HepG2 (cell line): ENCODE measurements around the gene ITIH2. TPM values are rescaled to one million over a fixed set of nuclear protein-coding genes. Genes with fewer than 3 reads are reported as not detected.

Source experiments
- ATAC-seq: fragments of 200-7000 bp; cut with Tn5 transposase; 3 replicates; pipeline ENCODE4 v1.9.1; 2020; ENCODE audit warnings: mild to moderate bottlenecking, moderate library complexity
- Bru-seq: library from RNA; stranded (reverse); fragments of 400-500 nt; gene quantifications from one replicate; lab custom pipeline; 2021; lab: Mats Ljungman, UMichigan
- BruChase-seq, 2 experiments: library from RNA; stranded (reverse); fragments of 400-500 nt; gene quantifications; one replicate each; lab custom pipeline; 2021; lab: Mats Ljungman, UMichigan
- BruUV-seq: library from RNA; stranded (reverse); fragments of 400-500 nt; replicated peaks from 2 replicates; lab custom pipeline; 2021; lab: Mats Ljungman, UMichigan
- CTCF ChIA-PET: fragments of 300-600 bp; formaldehyde crosslinking; extraction: SDS; loops from one replicate; lab custom pipeline; 2021; ENCODE audit warnings: low total read pairs, inconsistent platforms, low intra/inter-chr PET ratio; lab: Yijun Ruan, JAX
- POLR2A ChIA-PET: fragments of 350-600 bp; sonication (Branson Sonifier 250); formaldehyde crosslinking; loops from one replicate; lab custom pipeline; 2020; ENCODE audit warnings: antibody characterized with exemption, inconsistent platforms; lab: Yijun Ruan, JAX
- DNase-seq: peaks from one replicate; pipeline ENCODE4 v3.0.0-alpha.2; 2015; ENCODE audit warnings: low spot score
- FAIRE-seq: peaks from 3 replicates; lab custom pipeline; 2011; peaks lifted over from hg19 to GRCh38; lab: Jason Lieb, UNC
- H2AFZ ChIP-seq: one replicate; pipeline ENCODE4 v1.6.1; 2011; ENCODE audit warnings: low read length, inconsistent platforms
- H3K27ac ChIP-seq: fragments of 300-600 bp; 3 replicates; pipeline ENCODE4 v1.8.0; 2011; ENCODE audit warnings: mixed run types, mild to moderate bottlenecking, mixed read lengths, low read length, inconsistent platforms; ENCODE audit not compliant: insufficient read depth; ENCODE audit errors: extremely low read length
- H3K27me3 ChIP-seq, 2 experiments: fragments of 200-600 bp in 1 of 2; 2 replicates in 1 of 2; 3 replicates in 1 of 2; pipeline versions ENCODE4 v1.6.0 to v1.8.0; 2011; ENCODE audit warnings: low read length in 2 of 2, mild to moderate bottlenecking in 2 of 2, moderate library complexity in 2 of 2, inconsistent platforms in 1 of 2; ENCODE audit not compliant: insufficient read depth in 2 of 2, control insufficient read depth in 1 of 2
- H3K36me3 ChIP-seq, 2 experiments: fragments of 200-600 bp in 1 of 2; replicated peaks in 1 of 2; 2 replicates in 1 of 2; 3 replicates in 1 of 2; pipeline versions ENCODE4 v1.5.1 to v1.8.0; 2011; ENCODE audit warnings: low read length in 2 of 2, inconsistent platforms in 1 of 2; ENCODE audit not compliant: insufficient read depth in 2 of 2, control insufficient read depth in 1 of 2
- H3K4me1 ChIP-seq: 2 replicates; pipeline ENCODE4 v1.5.1; 2012; ENCODE audit warnings: low read length, inconsistent platforms; ENCODE audit not compliant: insufficient read depth
- H3K4me2 ChIP-seq: 2 replicates; pipeline ENCODE4 v1.6.0; 2011; ENCODE audit warnings: low read depth, low read length, inconsistent platforms
- H3K4me3 ChIP-seq, 3 experiments: fragments of 200-600 bp in 1 of 3; sonication (generic), shearing (Covaris generic) in 1 of 3; replicated peaks in 1 of 3; 2 replicates each; pipeline ENCODE4 v1.5.1; 2011 to 2016; ENCODE audit warnings: low read length in 3 of 3, inconsistent platforms in 2 of 3, low read depth in 2 of 3, mild to moderate bottlenecking in 2 of 3, control low read depth in 1 of 3, mixed read lengths in 1 of 3; ENCODE audit not compliant: insufficient read depth in 1 of 3
- H3K79me2 ChIP-seq: one replicate; pipeline ENCODE4 v1.6.1; 2011; ENCODE audit warnings: low read length, inconsistent platforms; ENCODE audit not compliant: insufficient read depth
- H3K9ac ChIP-seq: 2 replicates; pipeline ENCODE4 v1.6.0; 2011; ENCODE audit warnings: mild to moderate bottlenecking, low read depth, low read length, inconsistent platforms; ENCODE audit not compliant: insufficient read depth
- H3K9me3 ChIP-seq: 2 replicates; pipeline ENCODE4 v1.5.1; 2012; ENCODE audit warnings: mild to moderate bottlenecking, low read length
- H4K20me1 ChIP-seq: 2 replicates; pipeline ENCODE4 v1.6.0; 2011; ENCODE audit warnings: inconsistent platforms, mild to moderate bottlenecking, low read length, moderate library complexity; ENCODE audit not compliant: insufficient read depth
- CREB1 ChIP-seq, 2 experiments: fragments of 450-650 bp in 1 of 2; IDR thresholded peaks; 2 replicates each; pipeline ENCODE4 v1.6.1; 2016 to 2017; ENCODE audit warnings: control low read depth in 1 of 2, mild to moderate bottlenecking in 1 of 2, missing compliant biosample characterization in 1 of 2, missing genetic modification characterization in 1 of 2
- MEIS1 ChIP-seq: sonication (generic); formaldehyde crosslinking; IDR thresholded peaks from 2 replicates; pipeline ENCODE4 v1.9.0; 2021; ENCODE audit warnings: mild to moderate bottlenecking, missing genetic modification reagents, moderate library complexity, borderline replicate concordance
- POLR2AphosphoS2 ChIP-seq: IDR thresholded peaks from 2 replicates; pipeline ENCODE4 v1.6.1; 2011; ENCODE audit warnings: low read depth, low read length, improper control_type of control experiment
- RFX3 ChIP-seq: IDR thresholded peaks from 2 replicates; pipeline ENCODE4 v1.6.1; 2016; ENCODE audit warnings: missing biosample characterization, missing genetic modification reagents
- ZNF3 ChIP-seq: IDR thresholded peaks from 2 replicates; pipeline ENCODE4 v1.7.0; 2017; ENCODE audit warnings: inconsistent platforms
- ZNF777 ChIP-seq: sonication (generic); formaldehyde crosslinking; IDR thresholded peaks from 2 replicates; pipeline ENCODE4 v1.4.0; 2020; ENCODE audit warnings: missing genetic modification reagents
- WGBS: methylation state at CpG from one replicate; pipeline ENCODE4 v1.1.6; 2017; ENCODE audit warnings: low lambda C conversion rate; 5-methylcytosine and 5-hydroxymethylcytosine counted together
- in situ Hi-C: cut with HindIII; loops from 2 replicates; pipeline ENCODE4 v1.10.0; 2017; ENCODE audit warnings: low pct_unique_long_range_greater_than_20kb; ENCODE audit not compliant: extremely low pct_ligation_motif_present
- intact Hi-C: fragments of 100-400 bp; cut with micrococcal nuclease; formaldehyde crosslinking; loops from one replicate; pipeline ENCODE4 v1.10.0; 2022; ENCODE audit not compliant: unreplicated experiment
- long read RNA-seq, 2 experiments: library from RNA in 1 of 2; library from polyadenylated mRNA in 1 of 2; stranded (forward) in 1 of 2; unstranded in 1 of 2; transcript quantifications; one replicate each; pipeline ENCODE4 v2.0.0, GENCODE V29; 2019 to 2022
- polyA minus RNA-seq, 3 experiments: library from RNA; depleted of rRNA, polyadenylated mRNA; stranded (reverse); fragments of >200 nt; gene quantifications; 2 replicates each; pipeline ENCODE4 v1.2.3, GENCODE V29; 2011; ENCODE audit warnings: low replicate concordance in 1 of 3
- polyA plus RNA-seq, 8 experiments: library from polyadenylated mRNA; depleted of rRNA in 3 of 8; stranded (reverse) in 7 of 8; unstranded in 1 of 8; fragments of >200 nt; fragmentation: Illumina TruSeq in 4 of 8; extraction: Trizol in 4 of 8; gene quantifications; 2 replicates each; pipeline versions ENCODE4 v1.2.1 to v1.2.3, GENCODE V29; 2011 to 2016; ENCODE audit warnings: low read depth in 4 of 8, missing spikeins in 1 of 8, mixed read lengths in 1 of 8; ENCODE audit not compliant: insufficient read depth in 1 of 8
- total RNA-seq, 5 experiments: library from RNA; depleted of rRNA; stranded (reverse); fragments of >200 nt; fragmentation: Illumina TruSeq; extraction: Trizol; gene quantifications; 2 replicates each; pipeline ENCODE4 v1.2.3, GENCODE V29; 2016; ENCODE audit warnings: low read depth in 1 of 5
- TF ChIP-seq, protein P1 (sequence below): sonication (generic); formaldehyde crosslinking; conservative IDR thresholded peaks from 2 replicates; pipeline ENCODE4 v1.4.0; 2020; ENCODE audit warnings: missing genetic modification reagents
- TF ChIP-seq, protein P2 (sequence below): sonication (generic); formaldehyde crosslinking; IDR thresholded peaks from 2 replicates; pipeline ENCODE4 v1.4.0; 2020; ENCODE audit warnings: missing genetic modification reagents, borderline replicate concordance
- TF ChIP-seq, protein P3 (sequence below): sonication (generic); formaldehyde crosslinking; IDR thresholded peaks from 2 replicates; pipeline ENCODE4 v1.4.0; 2020; ENCODE audit warnings: mild to moderate bottlenecking, missing genetic modification reagents

Gene ITIH2, protein sequence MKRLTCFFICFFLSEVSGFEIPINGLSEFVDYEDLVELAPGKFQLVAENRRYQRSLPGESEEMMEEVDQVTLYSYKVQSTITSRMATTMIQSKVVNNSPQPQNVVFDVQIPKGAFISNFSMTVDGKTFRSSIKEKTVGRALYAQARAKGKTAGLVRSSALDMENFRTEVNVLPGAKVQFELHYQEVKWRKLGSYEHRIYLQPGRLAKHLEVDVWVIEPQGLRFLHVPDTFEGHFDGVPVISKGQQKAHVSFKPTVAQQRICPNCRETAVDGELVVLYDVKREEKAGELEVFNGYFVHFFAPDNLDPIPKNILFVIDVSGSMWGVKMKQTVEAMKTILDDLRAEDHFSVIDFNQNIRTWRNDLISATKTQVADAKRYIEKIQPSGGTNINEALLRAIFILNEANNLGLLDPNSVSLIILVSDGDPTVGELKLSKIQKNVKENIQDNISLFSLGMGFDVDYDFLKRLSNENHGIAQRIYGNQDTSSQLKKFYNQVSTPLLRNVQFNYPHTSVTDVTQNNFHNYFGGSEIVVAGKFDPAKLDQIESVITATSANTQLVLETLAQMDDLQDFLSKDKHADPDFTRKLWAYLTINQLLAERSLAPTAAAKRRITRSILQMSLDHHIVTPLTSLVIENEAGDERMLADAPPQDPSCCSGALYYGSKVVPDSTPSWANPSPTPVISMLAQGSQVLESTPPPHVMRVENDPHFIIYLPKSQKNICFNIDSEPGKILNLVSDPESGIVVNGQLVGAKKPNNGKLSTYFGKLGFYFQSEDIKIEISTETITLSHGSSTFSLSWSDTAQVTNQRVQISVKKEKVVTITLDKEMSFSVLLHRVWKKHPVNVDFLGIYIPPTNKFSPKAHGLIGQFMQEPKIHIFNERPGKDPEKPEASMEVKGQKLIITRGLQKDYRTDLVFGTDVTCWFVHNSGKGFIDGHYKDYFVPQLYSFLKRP
- total RNA-seq (2016; rRNA removed; fragmentation: Illumina TruSeq; extraction: Trizol) = 603 and 1,197 TPM in 2 replicates
- 49.3 and 57.5 TPM in 2 replicates for total RNA-seq (2016; cell fraction: cytosol; rRNA removed; fragmentation: Illumina TruSeq; extraction: Trizol; ENCODE audit: low read depth)
- total RNA-seq (2016; cell fraction: insoluble cytoplasmic fraction; rRNA removed; fragmentation: Illumina TruSeq; extraction: Trizol) = 560 and 1,175 TPM in 2 replicates
- 127 and 151 TPM in 2 replicates for total RNA-seq (2016; cell fraction: membrane; rRNA removed; fragmentation: Illumina TruSeq; extraction: Trizol)
- 929 and 1,111 TPM in 2 replicates for total RNA-seq (2016; cell fraction: nucleus; rRNA removed; fragmentation: Illumina TruSeq; extraction: Trizol)
- polyA plus RNA-seq (2011; rRNA removed) = 1,427 and 1,430 TPM in 2 replicates
- 1,054 and 1,367 TPM in 2 replicates for polyA plus RNA-seq (2011; cell fraction: cytosol; rRNA removed)
- 619 and 697 TPM in 2 replicates for polyA plus RNA-seq (2011; cell fraction: nucleus; rRNA removed)
- 1,282 and 1,626 TPM in 2 replicates for polyA plus RNA-seq (2012)
- polyA plus RNA-seq (2016; cell fraction: cytosol; fragmentation: Illumina TruSeq; extraction: Trizol; ENCODE audit: low read depth) = 51.7 and 58.6 TPM in 2 replicates
- 462 and 464 TPM in 2 replicates for polyA plus RNA-seq (2016; cell fraction: insoluble cytoplasmic fraction; fragmentation: Illumina TruSeq; extraction: Trizol; ENCODE audit: low read depth)
- 94.8 and 114 TPM in 2 replicates for polyA plus RNA-seq (2016; cell fraction: membrane; fragmentation: Illumina TruSeq; extraction: Trizol; ENCODE audit: low read depth)
- 923 and 981 TPM in 2 replicates for polyA plus RNA-seq (2016; cell fraction: nucleus; fragmentation: Illumina TruSeq; extraction: Trizol; ENCODE audit: insufficient read depth, low read depth)
- polyA minus RNA-seq (2011; rRNA and poly(A)+ RNA removed; ENCODE audit: low replicate concordance) = 0.26 and 658 TPM in 2 replicates
- 661 and 1,052 TPM in 2 replicates for polyA minus RNA-seq (2011; cell fraction: cytosol; rRNA and poly(A)+ RNA removed)
- polyA minus RNA-seq (2011; cell fraction: nucleus; rRNA and poly(A)+ RNA removed) = 465 and 707 TPM in 2 replicates
- percentile 99 among the genes with signal in this experiment for Bru-seq, nascent RNA
- BruChase-seq, experiment 1, labeled RNA remaining after a 6-hour chase = percentile 98 among the genes with signal in this experiment
- BruChase-seq, experiment 2, labeled RNA remaining after a 2-hour chase = percentile 98 among the genes with signal in this experiment
- long read RNA-seq, experiment 1, transcript ITIH2-201 (21 exons, 3,193 nt) = major isoform, 667 of 1,282 reads
- long read RNA-seq, experiment 1, partial matches to known transcripts = 419 of 1,282 reads
- long read RNA-seq, experiment 1, other reads (novel, unspliced or antisense) = 195 of 1,282 reads
- long read RNA-seq, experiment 2, partial matches to known transcripts = 2,900 of 3,560 reads
- long read RNA-seq, experiment 2, other reads (novel, unspliced or antisense) = 657 of 3,560 reads

DNA sequence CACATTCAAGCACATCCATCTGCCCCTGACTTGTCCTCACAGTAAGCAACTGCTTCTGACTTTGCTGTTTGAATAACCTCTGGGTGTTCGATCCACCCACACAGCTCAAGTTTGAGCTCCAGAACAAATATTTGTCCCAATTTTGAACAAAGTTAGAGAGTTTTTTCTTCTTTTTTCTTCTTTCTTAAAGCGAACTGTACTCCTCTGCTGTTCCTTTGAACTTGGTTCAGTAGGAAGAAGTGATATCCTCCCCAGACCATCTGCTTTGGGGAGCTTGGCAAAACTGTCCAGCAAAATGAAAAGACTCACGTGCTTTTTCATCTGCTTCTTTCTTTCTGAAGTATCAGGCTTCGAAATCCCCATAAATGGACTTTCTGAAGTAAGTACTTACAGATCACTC is at the start of gene ITIH2:
ITIH2 (plus strand) TSS at position 177 of the 400 bp plus-strand sequence; CDS start at position 296, 119 bp downstream.
- Histone ChIP-seq H3K27me3 (no peaks in the 10 kb centered on the region), H3K4me1 (peaks cover 78% of the 10 kb centered on the region), H3K9me3 (no peaks in the 10 kb centered on the region), H2AFZ (no peak within 1 kb of the TSS), H3K4me2 (peak within 1 kb of the TSS; percentile 79), H3K4me3 (peak within 1 kb of the TSS; percentile 53 to 81 (median 75)), H4K20me1 (no peaks in the 10 kb centered on the region), H3K27ac (peak within 1 kb of the TSS; percentile 98), H3K79me2 (peaks cover 46% of the 10 kb centered on the region), H3K36me3 (peaks cover 0 to 9% of the 10 kb centered on the region in 2 experiments; a peak in 2 of 5 replicates), H3K9ac (peak within 1 kb of the TSS; percentile 93)
- CTCF ChIA-PET = interaction anchor here (1.0 kb wide), 1 partner anchor 16 kb away, joined by 5 read pairs; no protein-coding TSS in a partner anchor
- 0% methylated on average over 4 of the region's 4 CpGs for WGBS
- intact Hi-C loops = loop anchor here (10.0 kb wide), 1 partner anchor 92 kb away; no protein-coding TSS in a partner anchor
- DNase-seq (peak; percentile 83), ATAC-seq (peak; percentile 57), FAIRE-seq (peak; percentile 68)
- BruUV-seq = no TSS peak
- POLR2A ChIA-PET = interaction anchor here (0.7 to 10.9 kb wide), 20 partner anchors 9 to 177 kb away, joined by 3 to 359 read pairs (median 6); partner anchors contain the start of genes ATP5F1C and KIN
- in situ Hi-C loops = no loop called here
- TF ChIP-seq RFX3 (CRISPR knock-in tag) = no peak
- no peak for TF ChIP-seq MEIS1
- no peak for TF ChIP-seq ZNF777 (CRISPR knock-in tag)
- TF ChIP-seq, protein P1, sequence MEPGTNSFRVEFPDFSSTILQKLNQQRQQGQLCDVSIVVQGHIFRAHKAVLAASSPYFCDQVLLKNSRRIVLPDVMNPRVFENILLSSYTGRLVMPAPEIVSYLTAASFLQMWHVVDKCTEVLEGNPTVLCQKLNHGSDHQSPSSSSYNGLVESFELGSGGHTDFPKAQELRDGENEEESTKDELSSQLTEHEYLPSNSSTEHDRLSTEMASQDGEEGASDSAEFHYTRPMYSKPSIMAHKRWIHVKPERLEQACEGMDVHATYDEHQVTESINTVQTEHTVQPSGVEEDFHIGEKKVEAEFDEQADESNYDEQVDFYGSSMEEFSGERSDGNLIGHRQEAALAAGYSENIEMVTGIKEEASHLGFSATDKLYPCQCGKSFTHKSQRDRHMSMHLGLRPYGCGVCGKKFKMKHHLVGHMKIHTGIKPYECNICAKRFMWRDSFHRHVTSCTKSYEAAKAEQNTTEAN (CRISPR knock-in tag) = no peak
- TF ChIP-seq, protein P2, sequence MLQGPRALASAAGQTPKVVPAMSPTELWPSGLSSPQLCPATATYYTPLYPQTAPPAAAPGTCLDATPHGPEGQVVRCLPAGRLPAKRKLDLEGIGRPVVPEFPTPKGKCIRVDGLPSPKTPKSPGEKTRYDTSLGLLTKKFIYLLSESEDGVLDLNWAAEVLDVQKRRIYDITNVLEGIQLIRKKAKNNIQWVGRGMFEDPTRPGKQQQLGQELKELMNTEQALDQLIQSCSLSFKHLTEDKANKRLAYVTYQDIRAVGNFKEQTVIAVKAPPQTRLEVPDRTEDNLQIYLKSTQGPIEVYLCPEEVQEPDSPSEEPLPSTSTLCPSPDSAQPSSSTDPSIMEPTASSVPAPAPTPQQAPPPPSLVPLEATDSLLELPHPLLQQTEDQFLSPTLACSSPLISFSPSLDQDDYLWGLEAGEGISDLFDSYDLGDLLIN (CRISPR knock-in tag) = no peak
- TF ChIP-seq, protein P3, sequence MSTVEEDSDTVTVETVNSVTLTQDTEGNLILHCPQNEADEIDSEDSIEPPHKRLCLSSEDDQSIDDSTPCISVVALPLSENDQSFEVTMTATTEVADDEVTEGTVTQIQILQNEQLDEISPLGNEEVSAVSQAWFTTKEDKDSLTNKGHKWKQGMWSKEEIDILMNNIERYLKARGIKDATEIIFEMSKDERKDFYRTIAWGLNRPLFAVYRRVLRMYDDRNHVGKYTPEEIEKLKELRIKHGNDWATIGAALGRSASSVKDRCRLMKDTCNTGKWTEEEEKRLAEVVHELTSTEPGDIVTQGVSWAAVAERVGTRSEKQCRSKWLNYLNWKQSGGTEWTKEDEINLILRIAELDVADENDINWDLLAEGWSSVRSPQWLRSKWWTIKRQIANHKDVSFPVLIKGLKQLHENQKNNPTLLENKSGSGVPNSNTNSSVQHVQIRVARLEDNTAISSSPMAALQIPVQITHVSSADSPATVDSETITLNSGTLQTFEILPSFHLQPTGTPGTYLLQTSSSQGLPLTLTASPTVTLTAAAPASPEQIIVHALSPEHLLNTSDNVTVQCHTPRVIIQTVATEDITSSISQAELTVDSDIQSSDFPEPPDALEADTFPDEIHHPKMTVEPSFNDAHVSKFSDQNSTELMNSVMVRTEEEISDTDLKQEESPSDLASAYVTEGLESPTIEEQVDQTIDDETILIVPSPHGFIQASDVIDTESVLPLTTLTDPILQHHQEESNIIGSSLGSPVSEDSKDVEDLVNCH = no peak
- no peak for TF ChIP-seq POLR2AphosphoS2
- no peak for TF ChIP-seq CREB1 (IDR thresholded peaks at IDR 0.05)
- TF ChIP-seq CREB1 (CRISPR knock-in tag; IDR thresholded peaks at IDR 0.05) = peak; percentile 37; the same call in 1 of the 2 replicates
- TF ChIP-seq ZNF3 (CRISPR knock-in tag) = no peak
